Measurements from ENCODE around the gene ACYP2.

DNA sequence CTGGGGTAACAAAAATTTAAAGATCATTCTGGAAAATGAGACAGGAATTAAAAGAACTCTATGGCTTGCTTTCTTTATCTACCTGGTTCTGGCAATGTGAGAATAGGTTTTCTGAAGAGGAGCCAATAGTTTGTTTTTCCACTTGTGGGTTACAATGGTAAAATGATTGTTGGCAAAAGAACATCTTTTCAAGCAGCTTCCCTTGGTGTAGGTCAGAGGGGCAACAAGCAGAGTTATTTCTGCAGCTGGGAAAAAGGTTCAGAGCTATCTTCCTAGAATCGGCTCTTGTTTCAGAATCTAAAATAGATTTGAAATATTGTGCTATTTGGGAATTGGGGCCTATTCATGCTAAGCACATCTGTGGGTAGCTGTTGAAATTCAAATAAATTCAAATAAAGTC, 152.2 kb downstream of the ACYP2 start:
- TF ChIP-seq, protein P1, sequence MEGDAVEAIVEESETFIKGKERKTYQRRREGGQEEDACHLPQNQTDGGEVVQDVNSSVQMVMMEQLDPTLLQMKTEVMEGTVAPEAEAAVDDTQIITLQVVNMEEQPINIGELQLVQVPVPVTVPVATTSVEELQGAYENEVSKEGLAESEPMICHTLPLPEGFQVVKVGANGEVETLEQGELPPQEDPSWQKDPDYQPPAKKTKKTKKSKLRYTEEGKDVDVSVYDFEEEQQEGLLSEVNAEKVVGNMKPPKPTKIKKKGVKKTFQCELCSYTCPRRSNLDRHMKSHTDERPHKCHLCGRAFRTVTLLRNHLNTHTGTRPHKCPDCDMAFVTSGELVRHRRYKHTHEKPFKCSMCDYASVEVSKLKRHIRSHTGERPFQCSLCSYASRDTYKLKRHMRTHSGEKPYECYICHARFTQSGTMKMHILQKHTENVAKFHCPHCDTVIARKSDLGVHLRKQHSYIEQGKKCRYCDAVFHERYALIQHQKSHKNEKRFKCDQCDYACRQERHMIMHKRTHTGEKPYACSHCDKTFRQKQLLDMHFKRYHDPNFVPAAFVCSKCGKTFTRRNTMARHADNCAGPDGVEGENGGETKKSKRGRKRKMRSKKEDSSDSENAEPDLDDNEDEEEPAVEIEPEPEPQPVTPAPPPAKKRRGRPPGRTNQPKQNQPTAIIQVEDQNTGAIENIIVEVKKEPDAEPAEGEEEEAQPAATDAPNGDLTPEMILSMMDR (IDR thresholded peaks at IDR 0.05), result no peak
- TF ChIP-seq POLR2A (IDR thresholded peaks at IDR 0.05; ENCODE audit: low read depth), result no peak
